HG03521 (cell line): ENCODE results near the gene PALM2AKAP2.
A peak's percentile ranks its signal among the peaks of the same experiment; 100 is the strongest.
"Not testable (repeated sequence)": the region's sequence is repeated elsewhere in the genome, so short reads cannot be mapped to it uniquely, and the experiment has no call there.

Experiments used
- ATAC-seq: cut with Tn5 transposase; IDR thresholded peaks from one replicate; pipeline ENCODE4 v1.9.1; 2021; ENCODE audit warnings: mild to moderate bottlenecking, moderate library complexity; ENCODE audit not compliant: unreplicated experiment

PALM2AKAP2 gene

DNA sequence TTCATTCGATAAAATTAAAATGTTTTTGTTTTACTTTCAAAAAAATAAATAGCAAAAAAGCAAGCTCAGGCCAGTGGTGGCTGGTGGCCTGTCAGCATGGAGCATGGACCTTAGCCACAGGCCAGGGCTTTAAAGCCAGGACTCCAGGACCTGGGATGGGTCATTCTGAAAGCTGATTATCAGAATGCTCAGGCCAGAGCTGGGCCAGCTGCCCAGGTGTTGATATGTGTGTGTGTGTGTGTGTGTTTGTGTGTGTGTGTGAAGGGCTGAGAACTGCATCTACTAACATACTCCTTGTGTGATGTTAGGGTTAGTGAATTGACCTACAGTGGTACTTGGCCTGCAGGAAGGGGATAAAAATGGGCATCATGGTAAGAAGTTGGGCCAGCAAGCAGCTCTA lies 21.5 kb downstream of the PALM2AKAP2 start:
- ATAC-seq = no peak

DNA sequence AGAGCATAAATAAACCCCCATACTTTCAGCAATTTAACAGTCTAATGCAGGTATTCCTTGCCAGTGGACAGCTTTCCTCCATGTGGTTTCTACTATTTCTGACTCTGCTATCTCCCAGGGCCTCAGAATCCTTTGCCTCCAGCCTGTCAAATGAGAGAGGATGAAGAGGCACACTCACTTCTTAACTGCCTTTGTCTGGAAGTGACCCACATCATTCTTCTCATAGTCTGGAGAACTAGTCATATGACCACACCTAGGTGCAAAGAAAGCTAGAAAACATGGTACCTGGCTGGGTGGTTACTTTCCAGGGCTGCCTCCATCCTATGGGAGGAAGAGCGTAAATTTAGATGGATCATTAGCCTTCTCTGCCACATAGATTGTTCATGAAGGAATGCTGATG lies 22.5 kb downstream of the PALM2AKAP2 start:
- no peak for ATAC-seq

DNA sequence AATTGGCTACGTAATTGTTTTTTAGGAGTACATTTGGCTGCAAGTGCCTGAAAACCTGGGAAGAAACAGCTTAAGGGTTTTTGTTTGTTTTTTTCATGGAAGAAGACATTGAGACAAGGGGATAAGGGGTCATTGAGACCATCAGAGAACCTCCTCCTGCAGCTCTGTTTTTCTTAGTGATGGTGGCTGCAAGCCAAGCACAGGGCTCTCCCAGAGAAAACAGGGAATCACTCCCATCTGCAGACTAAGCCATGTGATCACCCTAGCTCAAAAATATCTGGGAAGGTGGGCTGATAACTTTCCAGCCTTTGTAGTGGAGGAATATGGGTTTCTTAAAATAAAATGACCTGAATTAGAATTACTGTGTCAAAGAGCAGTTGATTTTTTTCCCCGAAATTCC lies 25.1 kb downstream of the PALM2AKAP2 start:
- ATAC-seq = no peak

DNA sequence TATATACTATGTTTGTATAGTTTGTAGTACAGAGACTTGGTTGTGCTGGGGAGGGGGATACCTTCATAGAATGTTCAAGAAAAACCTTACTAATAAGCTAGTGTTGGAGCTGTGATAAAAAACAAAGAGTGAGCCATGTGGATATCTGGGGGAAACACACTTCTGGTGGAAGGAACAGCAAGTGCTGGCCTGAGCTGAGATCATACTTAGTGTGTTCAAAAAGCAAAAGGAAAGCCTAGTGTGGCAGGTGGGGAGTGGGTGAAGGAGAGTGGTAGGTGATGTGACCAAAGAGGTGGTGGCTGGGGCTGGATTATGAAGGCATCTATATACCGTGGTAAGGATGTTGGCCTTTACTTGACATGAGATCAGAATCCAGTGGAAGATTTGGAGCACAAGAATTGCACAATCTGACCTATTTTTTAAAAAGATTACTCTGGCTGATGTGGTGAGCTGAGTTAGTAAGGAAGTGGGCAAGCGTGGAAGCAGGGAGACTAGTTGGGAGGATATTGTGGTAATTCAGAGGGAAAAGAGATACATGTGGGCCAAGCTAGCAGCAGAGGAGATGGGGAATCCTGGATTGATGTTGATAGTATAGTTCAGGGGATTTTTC lies 26.6 kb downstream of the PALM2AKAP2 start:
- ATAC-seq = no peak

DNA sequence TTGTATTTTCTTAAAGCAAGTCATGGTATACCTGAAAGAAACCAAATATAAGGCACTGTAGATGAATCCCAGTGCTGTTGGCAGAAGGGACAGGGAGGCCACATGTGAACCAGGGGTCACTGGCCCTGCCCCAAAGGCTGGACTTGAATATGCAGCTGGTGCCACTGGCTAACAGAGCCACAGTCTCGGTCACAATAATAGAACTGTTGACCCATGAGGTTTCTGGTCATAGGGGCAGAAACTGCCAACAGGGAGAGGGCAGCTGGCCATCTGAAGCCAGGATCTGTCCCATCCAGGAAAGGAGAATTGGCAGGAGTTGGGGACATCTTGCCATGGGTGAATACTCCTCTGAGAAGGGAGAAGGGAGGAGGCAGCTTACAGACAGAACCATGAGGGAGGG lies 31.9 kb downstream of the PALM2AKAP2 start:
- no peak for ATAC-seq

DNA sequence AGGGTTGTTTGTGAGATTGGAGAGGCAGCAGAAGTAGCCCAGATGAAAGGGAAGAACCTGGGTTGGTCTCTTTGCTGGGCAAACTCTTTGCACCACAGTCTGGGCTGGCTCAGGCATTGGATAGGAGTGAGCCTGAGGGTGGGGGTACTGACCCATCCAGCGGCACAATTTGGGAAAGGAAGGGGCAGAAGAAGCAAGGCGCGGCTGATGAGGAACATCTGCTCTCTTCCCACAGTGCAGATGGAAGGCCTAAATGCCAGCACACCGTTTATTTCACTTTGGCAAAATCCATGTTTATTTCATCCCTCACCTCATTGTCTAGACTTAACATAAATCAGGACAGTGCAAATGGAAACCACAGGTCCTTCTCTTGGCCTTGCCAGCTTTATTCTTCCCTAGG lies 32.3 kb downstream of the PALM2AKAP2 start:
- ATAC-seq = no peak

DNA sequence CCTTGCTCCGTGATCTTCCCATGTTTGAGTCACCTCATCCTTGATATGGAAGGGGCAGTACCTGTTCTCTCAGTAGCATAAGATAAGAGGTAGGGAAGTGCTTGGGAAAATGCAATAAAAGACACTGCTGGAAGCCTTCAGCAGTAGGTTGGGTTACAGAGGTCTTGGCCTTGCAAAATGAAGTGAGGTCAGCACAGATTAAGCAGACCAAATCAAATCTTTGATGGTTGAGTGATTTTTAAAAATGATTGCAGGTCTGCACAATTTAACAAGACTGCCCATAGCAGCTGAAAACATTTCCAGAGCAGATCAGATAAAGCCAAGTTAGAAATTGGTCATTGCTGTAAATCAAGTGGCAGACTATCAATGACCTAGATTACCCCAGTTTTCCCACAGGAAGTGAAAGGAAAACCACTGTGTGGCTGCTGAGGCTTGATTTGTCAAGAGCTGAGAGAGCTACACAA lies 32.9 kb downstream of the PALM2AKAP2 start:
- ATAC-seq = no peak

DNA sequence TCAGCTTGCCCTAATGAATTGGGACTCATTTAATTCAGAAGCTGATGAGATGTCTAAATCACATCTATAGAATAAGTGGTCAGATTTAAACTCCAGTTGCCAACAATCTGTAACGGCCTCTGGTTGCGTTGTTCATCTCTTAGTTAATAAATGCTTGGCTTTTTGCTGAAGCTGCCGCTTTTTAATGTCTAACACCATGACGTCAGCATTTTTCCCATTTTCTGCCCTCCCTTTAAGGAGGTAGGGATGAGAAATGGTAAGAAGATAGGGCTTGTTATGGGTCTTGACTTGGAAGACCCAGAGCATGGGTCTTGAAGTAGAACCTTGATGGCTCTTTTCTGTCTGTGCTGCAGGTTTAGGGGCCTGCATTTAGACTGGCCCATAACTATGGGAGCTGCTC lies 33.3 kb downstream of the PALM2AKAP2 start:
- no peak for ATAC-seq

DNA sequence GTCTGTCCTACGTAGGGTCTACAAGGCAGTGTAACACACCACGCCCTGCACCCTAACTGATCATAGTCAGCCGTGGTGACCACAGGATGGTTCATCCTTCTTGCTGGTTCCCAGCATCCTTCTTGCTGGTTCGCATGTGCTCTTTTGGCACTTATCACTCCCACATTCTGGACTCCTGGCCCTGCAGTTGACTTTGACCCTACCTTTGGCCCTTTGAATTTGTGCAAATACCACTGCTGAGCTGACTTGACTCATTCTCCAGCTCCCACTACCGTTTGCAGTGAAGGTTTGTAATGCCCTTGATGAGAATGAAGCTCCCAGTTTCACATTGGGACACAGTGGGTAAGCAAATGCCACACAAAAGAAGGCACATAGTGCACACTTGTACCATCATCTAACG lies 33.8 kb downstream of the PALM2AKAP2 start:
- ATAC-seq = no peak

DNA sequence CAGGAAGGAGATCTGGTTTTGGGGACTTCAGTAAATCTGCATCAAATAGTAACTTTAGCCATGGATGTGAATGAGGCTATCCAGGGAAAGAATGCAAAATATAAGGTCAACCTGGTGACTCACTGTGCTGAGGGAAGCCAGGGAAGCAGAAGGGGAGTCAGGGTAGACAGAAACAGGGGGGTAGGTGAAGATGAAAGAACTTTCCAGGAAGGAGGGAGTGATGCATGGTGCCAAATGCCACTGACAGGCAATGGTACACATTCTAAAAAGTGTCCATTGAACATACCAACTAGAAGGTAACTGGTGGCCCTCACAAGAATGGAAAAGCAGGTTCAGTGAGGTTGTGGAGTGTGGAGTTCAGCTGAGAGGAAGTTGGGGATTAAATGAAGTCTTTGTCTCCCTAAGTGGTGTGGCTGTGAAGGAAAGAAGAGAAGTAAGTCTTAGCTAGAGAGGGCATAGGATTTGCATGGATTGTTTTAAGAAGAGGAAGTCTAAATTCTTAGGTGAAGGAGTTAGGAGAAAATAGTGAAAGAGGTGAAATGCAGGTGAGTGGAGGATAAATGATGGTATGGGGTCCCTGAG lies 35.5 kb downstream of the PALM2AKAP2 start:
- no peak for ATAC-seq

DNA sequence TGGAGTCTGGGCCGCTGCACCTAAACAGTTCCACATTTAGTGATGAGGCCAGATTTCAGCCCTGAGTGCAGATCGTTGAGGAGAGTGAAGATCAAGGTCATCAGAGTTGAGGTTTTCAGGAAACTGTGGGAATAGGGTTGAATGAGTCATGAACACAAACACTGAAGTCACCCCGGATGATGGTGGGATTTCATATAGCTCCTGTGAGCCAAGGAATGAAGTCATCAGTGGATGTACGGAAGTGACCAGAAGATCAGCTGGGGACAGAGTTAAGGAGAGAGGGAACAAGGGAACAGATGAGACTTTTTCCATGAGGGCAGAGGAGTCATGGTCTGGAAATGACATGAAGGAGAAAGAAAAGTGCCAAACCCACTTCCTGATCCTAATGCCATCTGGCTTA lies 36.5 kb downstream of the PALM2AKAP2 start:
- ATAC-seq = no peak

DNA sequence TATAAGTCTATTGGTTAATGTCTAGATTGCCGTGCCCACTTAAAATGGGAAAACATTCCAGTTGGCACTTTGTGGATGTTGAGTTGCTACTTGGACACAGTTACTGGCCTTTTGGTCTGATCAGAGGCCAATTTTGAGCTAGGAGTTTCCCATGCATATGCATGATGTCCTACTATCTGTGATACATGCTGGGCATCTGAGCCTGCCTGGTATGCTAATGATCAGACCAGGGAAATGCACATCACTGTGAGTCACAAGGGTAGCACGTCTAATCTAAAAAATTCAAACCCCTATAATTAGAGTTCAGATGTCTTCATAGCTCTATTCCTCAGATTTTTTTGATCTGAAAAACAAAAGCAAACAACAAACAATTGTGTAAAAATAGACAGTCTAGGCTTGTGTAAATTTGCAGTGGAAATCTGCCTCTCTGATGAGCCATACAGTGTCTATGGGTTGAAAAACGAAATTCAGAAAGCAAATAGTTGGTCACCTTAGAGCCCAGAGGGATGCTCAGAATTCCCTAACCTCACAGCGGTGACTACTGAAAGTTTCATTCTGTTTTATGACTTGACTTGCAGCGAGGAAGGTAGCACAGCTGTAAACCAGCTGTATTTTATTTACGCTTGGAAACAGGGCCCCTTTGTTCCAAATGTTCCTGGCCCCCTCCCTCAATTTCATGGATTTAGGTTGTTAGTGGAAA lies 37.3 kb downstream of the PALM2AKAP2 start:
- no peak for ATAC-seq

DNA sequence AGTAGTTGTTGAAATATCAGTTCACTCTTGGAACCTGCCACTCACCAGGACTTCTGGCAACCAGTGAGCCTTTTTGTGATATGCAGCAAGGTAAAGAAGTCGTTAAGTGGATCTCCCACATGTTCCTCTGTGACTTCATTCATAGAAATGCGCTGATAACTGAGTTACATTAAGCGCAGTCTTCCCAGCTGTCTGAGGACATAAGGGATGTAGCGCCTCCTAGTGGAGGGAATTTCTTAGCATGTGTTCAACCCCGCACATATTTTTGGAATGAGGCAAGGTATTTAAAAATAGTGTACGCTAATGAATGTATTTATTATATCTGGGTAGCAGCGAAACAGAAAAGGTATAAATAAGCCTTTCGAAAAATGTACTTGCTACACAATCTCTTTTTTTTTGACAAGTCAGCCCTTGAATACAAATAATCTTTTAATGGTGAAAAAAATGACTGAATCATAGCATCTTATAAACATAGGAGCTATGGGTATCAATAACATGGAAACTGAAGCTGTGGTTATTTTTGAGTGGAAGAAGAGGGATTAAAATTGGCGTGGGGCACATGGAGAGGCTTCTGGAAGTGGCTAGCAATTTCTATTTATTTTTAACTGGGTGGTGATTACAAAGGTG lies 38.0 kb downstream of the PALM2AKAP2 start:
- peak; percentile 68 for ATAC-seq

DNA sequence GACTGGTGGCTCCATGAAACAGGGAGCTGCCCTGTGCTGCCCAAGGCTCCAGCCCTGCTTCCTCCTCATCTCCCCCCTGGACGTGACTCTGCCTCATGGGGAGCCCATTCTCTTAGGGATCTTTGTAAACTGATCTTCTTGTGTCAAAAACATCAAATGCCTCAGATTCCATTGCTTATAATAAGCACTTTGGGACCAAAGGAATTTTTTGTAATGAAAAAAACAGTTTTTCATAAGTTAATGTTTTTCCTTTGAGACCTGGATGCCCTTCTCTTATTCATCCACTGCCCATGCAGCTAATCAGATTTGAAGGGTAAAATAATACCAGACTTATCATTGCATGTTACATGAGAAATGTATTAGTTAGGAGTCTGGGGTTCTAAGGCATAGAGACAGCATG lies 41.7 kb downstream of the PALM2AKAP2 start:
- ATAC-seq = no peak

DNA sequence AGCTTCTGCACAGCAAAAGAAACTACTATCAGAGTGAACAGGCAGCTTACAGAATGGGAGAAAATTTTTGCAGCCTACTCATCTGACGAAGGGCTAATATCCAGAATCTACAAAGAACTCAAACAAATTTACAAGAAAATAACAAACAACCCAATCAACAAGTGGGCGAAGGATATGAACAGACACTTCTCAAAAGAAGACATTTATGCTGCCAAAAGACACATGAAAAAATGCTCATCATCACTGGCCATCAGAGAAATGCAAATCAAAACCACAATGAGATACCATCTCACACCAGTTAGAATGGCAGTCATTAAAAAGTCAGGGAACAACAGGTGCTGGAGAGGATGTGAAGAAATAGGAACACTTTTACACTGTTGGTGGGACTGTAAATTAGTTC lies 45.4 kb downstream of the PALM2AKAP2 start:
- not testable (repeated sequence) for ATAC-seq

DNA sequence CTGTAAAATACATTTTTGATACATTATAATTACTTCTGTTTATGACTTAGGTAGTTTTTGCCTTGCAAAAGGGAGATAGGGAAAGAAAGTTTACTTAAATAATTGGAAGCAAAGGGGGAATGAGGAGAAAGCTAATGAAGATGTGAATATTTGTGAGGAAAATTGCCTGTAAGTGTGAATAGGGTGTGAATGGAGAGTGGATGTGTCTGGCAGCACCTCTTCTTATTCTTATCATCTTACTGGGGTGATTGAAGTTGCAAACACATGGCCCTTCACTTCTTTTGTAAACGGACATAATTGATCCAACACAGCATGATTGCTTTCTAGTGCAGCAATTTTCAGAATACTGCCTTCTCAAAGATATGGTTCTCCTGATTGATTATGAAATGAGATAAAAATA lies 46.6 kb downstream of the PALM2AKAP2 start:
- ATAC-seq = no peak

DNA sequence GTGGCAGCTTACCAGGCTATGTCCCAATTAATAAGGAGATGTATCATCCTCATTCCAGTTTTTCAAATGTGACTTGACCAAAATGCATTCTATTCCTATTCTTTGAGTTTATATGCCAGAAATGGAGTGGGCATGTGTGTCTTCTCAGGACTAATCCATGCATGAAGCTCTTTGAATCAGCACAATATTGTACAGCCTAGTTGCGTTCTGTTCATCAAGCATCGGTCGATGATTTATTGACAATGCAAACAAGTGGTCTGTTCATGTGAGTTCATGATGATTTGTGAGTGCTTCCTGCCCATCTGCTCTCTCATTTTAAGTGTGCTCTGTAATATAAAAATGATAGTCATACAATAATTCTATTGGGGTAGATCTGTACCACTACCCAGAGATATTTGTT lies 48.3 kb downstream of the PALM2AKAP2 start:
- no peak for ATAC-seq
